ENCODE data around the gene PKD1.

PKD1 gene

GRCh38 chr16:2079311-2079800 is 56.3 kb downstream of the PKD1 start:
- in situ Hi-C loops (cut with MboI; ENCODE audit: low sequenced_read_pairs): no loop called here

GRCh38 chr16:2078691-2079090 is 57.0 kb downstream of the PKD1 start:
- in situ Hi-C loops (cut with MboI; ENCODE audit: low sequenced_read_pairs): no loop called here

- in situ Hi-C loops (cut with MboI; ENCODE audit: low sequenced_read_pairs): no loop called here
Observed at GRCh38 chr16:2078096-2078495, 57.6 kb downstream of the PKD1 start.

DNA sequence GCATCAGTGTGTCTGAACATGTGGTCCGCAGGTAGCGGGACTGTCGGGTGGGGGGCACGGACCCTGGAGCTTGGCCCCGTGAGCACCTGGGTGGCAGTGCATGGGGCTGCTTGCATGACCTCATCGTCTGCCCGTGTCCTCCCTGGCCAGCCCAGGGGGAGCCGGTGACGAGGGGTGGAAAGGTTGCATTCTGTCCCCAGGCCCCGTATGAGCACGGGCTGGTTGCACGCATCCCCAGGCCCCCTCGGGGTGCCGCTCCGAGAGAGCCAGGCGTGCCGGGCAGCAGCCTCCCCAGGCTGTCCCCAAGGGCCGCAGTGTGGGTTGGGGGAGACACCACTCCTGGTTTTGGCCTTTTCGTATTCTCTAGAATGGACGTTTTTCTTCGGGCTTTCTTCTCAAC is 58.0 kb downstream of the PKD1 start:
- in situ Hi-C loops (cut with MboI; ENCODE audit: low sequenced_read_pairs): no loop called here

GRCh38 chr16:2077016-2077415 is 58.7 kb downstream of the PKD1 start:
- in situ Hi-C loops (cut with MboI; ENCODE audit: low sequenced_read_pairs): no loop called here

DNA sequence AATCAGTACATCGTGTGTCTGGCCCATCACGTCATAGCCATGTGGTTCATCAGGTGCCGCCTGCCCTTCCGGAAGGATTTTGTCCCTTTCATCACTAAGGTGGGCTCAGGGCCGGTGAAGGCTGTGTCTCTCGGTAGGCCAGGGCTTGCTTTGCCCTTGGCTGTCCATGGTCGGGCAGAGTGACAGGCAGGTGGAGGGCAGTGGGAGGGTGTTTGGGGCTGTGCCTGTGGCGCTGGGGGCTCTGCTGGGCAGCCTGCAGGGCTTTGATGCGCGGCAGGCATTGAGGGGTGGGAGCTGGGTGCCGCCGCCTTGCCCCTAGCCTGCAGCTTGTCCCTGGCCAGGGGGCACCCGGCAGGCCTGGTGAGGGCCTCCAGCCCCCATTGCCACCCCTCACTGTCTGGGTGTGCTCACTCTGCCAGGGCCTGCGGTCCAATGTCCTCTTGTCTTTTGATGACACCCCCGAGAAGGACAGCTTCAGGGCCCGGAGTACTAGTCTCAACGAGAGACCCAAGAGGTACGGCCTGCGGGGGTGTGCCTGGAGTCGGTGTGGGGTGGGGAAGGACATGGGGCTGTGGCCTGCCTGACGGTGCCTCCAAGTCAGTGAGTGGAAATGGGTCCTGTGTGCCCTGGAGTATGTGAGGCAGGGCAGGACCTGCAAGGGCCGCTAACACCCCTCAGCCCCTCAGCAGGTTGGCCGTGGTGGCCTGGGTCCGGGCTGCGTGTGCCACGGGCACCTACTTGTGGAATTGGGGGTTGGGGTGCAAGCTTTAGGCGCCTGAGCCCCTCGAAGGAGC is 59.4 kb downstream of the PKD1 start:
- in situ Hi-C loops (cut with MboI; ENCODE audit: low sequenced_read_pairs): no loop called here

GRCh38 chr16:2075631-2076030 is 60.1 kb downstream of the PKD1 start:
- in situ Hi-C loops (cut with MboI; ENCODE audit: low sequenced_read_pairs): no loop called here

DNA sequence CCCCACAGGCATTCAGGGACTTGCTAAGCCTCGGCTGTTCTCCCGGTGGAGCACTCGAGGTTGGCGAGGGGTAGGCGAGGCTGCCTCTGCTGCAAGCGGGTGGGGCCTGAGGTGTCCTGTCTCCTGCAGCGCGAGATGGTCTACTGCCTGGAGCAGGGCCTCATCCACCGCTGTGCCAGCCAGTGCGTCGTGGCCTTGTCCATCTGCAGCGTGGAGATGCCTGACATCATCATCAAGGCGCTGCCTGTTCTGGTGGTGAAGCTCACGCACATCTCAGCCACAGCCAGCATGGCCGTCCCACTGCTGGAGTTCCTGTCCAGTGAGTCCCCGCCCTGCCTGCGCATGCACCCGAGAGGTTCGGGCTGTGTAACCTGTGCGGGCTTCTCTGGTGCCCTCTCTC is 61.6 kb downstream of the PKD1 start:
- in situ Hi-C loops (cut with MboI; ENCODE audit: low sequenced_read_pairs): no loop called here

DNA sequence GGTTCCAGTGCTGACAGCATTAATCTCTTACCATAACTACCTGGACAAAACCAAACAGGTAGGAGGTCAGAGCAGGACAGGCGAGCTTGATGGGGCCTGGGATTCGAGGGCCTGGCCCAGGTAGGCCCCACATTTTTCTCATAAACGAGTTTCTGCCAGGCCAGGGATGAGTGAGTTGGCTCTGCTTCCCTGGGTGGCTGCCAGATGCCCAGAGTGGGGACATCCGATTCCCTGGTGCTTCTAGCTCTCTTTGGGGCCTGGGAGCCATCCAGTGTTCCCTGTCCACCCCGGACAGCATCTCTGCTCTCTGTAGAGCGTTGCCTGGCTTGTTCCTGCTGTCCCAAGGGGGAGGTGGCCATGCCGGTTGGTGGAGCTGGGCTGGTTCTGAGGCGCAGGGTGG is 62.8 kb downstream of the PKD1 start:
- in situ Hi-C loops (cut with MboI; ENCODE audit: low sequenced_read_pairs): no loop called here

GRCh38 chr16:2071454-2072202 is 64.1 kb downstream of the PKD1 start:
- in situ Hi-C loops (cut with MboI; ENCODE audit: low sequenced_read_pairs): no loop called here

- in situ Hi-C loops (cut with MboI; ENCODE audit: low sequenced_read_pairs): no loop called here
Observed at GRCh38 chr16:2070576-2071453, 64.9 kb downstream of the PKD1 start.

DNA sequence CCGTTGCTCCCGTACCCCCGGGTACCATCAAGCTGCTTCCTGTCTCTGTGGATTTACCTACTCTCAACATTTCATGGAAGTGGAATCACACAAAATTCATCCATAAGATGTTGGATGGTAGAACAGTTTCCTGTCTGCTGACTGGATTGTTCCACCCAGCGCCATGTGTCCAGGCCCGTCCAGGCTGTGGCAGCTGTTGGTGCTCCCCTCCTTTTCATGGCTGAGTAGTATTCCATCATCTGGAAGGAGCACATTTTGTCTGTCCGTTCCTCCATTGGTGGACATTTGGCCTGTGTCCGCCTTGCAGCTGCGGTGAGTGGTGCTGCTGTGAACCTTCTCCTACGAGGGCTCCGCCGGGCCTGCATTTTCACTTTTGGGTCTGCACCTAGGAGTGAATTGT is 69.6 kb downstream of the PKD1 start:
- in situ Hi-C loops (cut with MboI; ENCODE audit: low sequenced_read_pairs): no loop called here

GRCh38 chr16:2064368-2064945 is 71.2 kb downstream of the PKD1 start:
- in situ Hi-C loops (cut with MboI; ENCODE audit: low sequenced_read_pairs): no loop called here

- in situ Hi-C loops (cut with MboI; ENCODE audit: low sequenced_read_pairs): no loop called here
Observed at GRCh38 chr16:2063861-2064260, 71.8 kb downstream of the PKD1 start.

GRCh38 chr16:2062801-2063200 is 72.9 kb downstream of the PKD1 start:
- in situ Hi-C loops (cut with MboI; ENCODE audit: low sequenced_read_pairs): no loop called here

- in situ Hi-C loops (cut with MboI; ENCODE audit: low sequenced_read_pairs): no loop called here
Observed at GRCh38 chr16:2061526-2061925, 74.2 kb downstream of the PKD1 start.

DNA sequence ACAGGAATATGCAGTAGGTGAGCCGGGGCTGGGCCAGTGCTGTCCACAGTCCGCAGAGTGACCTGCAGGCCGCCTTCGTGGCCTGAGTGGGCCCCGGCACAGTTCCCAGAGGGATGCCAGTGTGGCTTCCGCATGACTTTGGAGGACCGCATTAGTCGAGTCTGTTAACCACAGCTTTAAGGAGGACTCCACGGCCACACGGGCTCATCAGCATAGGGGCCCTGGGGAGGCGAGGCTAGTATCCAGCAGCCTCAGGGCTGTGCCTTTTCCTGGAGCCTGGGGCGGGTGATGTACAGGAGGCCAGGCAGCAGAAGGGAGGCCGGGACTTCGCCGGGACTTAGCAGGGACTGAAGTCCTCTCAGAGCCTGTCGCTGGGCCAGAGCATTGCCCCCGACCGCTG is 74.7 kb downstream of the PKD1 start:
- in situ Hi-C loops (cut with MboI; ENCODE audit: low sequenced_read_pairs): no loop called here

DNA sequence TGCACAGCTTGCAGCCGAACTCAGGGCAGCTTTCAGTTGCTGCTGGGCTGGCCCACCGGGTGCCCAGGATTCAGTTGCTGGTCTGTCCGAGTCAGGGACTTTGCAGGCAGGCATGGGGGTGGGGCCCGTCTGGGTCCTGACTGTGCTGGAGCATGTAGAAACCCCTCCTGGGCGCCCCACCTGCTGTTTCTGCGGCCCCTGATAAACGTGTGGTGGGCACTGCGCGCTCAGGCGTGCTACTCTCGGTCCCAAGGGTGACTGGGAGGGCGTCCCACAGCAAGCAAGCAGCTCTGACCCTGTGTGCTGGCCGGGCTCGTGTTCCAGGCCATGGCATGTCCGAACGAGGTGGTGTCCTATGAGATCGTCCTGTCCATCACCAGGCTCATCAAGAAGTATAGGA is 75.4 kb downstream of the PKD1 start:
- in situ Hi-C loops (cut with MboI; ENCODE audit: low sequenced_read_pairs): no loop called here

- in situ Hi-C loops (cut with MboI; ENCODE audit: low sequenced_read_pairs): no loop called here
Observed at GRCh38 chr16:2058872-2059271, 76.8 kb downstream of the PKD1 start.

- in situ Hi-C loops (cut with MboI; ENCODE audit: low sequenced_read_pairs): no loop called here
Observed at GRCh38 chr16:2058420-2058819, 77.3 kb downstream of the PKD1 start.

GRCh38 chr16:2057438-2057837 is 78.3 kb downstream of the PKD1 start:
- in situ Hi-C loops (cut with MboI; ENCODE audit: low sequenced_read_pairs): no loop called here
